Activated naive CD4-positive, alpha-beta T cell treated with Interleukin-2 at 50 U/mL for 16 hours (primary cell): ENCODE results near the gene DEFB119.
"Not testable (repeated sequence)": the region's sequence is repeated elsewhere in the genome, so short reads cannot be mapped to it uniquely, and the experiment has no call there.

Experiments
- DNase-seq: peaks from one replicate; pipeline ENCODE4 v3.0.0-alpha.2; 2020

Gene DEFB119

DNA sequence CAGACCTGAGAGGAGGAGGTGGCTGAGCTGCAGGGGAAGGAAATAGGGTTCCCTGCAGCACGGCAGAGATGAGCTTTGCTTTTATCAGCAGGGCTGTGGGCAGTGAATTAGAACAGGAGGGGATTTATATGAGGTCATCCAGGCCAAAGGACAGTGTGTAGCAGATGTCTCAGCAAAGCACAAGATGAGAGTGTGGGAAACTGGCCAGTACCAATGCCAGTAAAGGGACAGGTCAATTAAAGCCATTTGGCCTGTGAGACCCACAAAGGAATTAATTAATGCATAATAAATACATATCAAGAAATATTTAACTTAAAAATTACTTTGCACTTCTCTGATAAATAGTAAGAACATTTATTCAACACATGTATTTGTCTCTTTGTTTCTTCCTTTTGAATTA lies at the start of gene DEFB119:
TSS of gene DEFB119 (minus strand) at position 101 of the 400 bp plus-strand sequence. CDS start 107 bp downstream, outside the sequence.
- no peak for DNase-seq

GRCh38 chr20:31430568-31431115 lies 40.3 kb upstream of the DEFB119 start:
- no peak for DNase-seq

DNA sequence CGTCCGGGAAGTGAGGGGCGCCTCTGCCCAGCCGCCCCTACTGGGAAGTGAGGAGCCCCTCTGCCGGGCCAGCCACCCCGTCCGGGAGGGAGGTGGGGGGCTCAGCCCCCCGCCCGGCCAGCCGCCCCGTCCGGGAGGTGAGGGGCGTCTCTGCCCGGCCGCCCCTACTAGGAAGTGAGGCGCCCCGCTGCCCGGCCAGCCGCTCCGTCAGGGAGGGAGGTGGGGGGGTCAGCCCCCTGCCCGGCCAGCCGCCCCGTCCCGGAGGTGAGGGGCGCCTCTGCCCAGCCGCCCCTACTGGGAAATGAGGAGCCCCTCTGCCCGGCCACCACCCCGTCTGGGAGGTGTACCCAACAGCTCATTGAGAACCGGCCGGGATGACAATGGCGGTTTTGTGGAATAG lies 37.2 kb upstream of the DEFB119 start:
- DNase-seq: not testable (repeated sequence)

DNA sequence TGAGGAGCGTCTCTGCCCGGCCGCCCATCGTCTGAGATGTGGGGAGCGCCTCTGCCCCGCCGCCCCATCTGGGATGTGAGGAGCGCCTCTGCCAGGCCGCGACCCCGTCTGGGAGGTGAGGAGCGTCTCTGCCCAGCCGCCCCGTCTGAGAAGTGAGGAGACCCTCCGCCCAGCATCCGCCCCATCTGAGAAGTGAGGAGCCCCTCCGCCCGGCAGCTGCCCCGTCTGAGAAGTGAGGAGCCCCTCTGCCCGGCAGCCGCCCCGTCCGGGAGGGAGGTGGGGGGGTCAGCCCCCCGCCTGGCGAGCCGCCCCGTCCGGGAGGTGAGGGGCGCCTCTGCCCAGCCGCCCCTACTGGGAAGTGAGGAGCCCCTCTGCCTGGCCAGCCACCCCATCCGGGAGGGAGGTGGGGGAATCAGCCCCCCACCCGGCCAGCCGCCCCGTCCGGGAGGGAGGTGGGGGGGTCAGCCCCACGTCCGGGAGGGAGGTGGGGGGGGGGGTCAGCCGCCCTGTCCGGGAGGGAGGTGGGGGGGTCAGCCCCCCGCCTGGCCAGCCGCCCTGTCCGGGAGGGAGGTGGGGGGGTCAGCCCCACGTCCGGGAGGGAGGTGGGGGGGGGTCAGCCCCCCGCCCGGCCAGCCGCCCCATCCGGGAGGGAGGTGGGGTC lies 36.6 kb upstream of the DEFB119 start:
- not testable (repeated sequence) for DNase-seq

GRCh38 chr20:31425797-31426196 lies 35.4 kb upstream of the DEFB119 start:
- DNase-seq: no peak

DNA sequence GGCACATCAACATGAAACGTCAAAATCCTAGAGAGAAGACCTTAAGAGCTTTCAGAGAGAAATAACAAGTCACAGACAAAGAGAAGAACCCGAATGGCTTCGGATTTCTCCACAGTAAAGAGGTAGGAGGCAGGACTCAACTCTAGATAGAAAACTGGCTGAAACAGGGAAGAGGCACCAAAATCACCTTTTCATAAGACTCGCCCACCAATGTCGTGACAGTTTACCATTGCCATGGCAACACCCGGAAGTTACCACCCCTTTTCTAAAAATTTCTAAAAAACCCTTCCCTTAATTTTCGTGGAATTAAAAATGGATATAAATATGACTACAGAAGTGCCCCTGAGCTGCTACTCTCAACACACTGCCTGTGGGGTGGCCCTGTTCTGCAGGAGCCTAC lies 27.9 kb upstream of the DEFB119 start:
- DNase-seq: no peak

GRCh38 chr20:31415653-31416052 lies 25.3 kb upstream of the DEFB119 start:
- no peak for DNase-seq

DNA sequence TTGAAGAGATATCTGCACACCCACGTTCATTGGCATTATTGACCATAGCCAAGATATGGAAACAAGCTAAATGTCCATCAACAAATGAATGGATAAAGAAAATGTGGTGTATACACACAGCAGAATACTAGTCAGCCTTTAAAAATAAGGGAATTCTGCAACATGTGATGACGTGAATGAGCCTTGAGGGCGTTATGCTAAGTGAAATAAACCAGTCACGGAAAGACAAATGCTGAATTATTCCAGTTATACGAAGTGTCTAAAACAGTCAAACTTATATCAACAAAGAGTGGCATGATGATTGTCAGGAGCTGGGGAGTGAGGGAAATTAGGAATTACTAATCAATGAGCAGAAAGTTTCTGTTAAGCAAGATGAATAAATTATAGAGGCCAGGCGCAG lies 24.0 kb upstream of the DEFB119 start:
- no peak for DNase-seq

- DNase-seq: no peak
Measured at GRCh38 chr20:31410011-31410410, 19.6 kb upstream of the DEFB119 start.

- no peak for DNase-seq
Measured at GRCh38 chr20:31406115-31406514, 15.7 kb upstream of the DEFB119 start, which contains the start of gene DEFB121. DEFB121 (minus strand) TSS chr20:31406215; CDS start chr20:31406152, 63 bp downstream.

DNA sequence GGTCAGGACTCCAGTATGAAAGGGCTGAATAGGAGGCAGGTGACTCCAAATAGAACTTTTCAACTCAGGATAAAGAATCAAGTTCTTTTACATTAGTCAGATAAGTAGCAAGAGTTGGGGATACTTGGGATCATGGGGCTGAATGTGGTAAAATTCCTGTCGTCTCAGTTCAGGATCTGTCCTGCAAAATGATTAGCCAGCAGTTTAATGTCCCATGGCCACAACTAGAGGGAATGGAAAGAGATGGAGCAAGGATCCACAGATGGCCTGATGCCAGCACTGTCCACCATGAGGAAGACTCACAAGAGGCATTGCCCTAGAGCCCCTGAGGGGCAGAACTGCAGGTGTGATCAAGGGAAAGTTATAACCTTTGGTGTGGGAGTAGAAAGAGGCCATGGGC lies 13.5 kb upstream of the DEFB119 start:
- DNase-seq: no peak

- no peak for DNase-seq
Measured at GRCh38 chr20:31394900-31395299, 4.5 kb upstream of the DEFB119 start.

DNA sequence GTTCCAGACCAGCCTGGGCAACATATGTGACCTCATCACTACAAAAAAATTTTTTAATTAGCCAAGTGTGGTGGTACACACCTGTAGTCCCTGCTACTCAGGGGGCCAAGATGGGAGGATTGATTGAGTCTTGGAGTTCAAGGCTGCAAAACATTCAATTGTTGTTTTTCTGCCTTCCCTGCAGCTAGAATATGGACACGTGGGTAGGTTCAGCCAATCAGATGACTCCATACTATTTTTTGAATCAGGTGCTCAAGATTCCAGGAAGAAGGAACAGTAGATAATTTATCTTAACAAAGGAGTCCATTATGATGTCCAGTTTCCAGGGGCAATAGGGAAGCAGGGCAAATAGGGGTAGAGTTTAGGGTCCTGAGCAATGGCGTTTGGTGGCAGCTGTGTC lies 2.4 kb upstream of the DEFB119 start:
- no peak for DNase-seq

DNA sequence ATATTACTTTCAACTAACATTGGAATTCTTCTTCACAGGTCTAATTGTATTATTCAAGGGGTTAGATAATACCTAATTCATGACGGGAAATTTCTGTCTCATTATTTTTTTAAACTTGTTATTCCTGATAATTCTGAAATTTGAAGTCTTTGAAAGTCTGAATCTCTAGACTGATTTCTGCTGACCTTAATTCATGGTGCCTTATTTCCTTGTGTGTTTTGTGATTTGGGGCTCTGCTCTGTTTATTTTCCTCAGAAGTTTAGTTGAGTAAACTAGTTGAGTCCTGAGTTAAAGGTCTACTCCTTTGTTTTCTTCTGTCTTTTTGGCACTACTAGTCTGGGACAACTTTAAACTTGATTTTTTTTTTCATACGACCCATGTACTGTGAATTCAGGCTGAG lies 16.0 kb downstream of the DEFB119 start:
- no peak for DNase-seq

GRCh38 chr20:31368301-31368700 lies 22.1 kb downstream of the DEFB119 start, which contains the start of gene DEFB118:
DEFB118 (plus strand) TSS chr20:31368601; CDS start chr20:31368651, 50 bp downstream.
- DNase-seq: no peak

- not testable (repeated sequence) for DNase-seq
Measured at GRCh38 chr20:31364272-31364671, 26.1 kb downstream of the DEFB119 start.

- no peak for DNase-seq
Measured at GRCh38 chr20:31363295-31363694, 27.1 kb downstream of the DEFB119 start.

DNA sequence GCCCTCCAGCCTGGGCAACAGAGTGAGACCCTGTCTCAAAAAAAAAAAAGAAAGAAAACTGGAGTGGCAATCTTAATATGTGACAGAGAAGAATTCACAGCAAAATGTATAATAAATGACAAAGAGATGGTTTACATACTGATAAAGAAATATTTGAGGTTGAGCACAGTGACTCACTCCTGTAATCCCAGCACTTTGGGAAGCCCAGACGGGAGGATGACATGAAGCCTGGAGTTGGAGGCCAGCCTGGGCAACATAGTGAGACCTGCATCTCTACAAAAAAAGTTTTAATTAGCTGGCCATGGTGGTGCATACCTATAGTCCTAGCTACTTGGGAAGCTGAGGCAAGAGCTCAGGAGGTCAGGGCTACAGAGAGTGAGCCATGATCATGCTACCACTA lies 34.4 kb downstream of the DEFB119 start:
- DNase-seq: no peak

GRCh38 chr20:31341470-31341869 lies 48.9 kb downstream of the DEFB119 start:
- DNase-seq: no peak

DNA sequence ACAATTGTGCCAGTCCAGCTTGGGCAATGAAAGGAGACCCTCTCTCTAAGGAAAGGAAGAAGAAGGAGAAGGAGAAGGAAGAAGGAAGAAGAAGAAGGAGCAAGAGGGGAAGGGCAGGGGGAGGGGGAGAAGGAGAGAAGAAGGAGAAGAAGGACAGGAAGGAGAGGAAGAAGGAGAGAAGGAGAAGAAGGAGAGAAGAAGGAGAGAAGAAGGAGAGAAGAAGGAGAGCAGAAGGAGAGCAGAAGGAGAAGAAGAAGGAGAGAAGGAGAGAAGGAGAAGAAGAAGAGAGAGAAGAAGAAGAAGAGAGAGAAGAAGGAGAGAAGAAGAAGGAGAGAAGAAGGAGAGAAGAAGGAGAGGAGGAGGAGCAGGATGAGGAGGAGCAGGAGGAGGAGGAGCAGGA lies 59.5 kb downstream of the DEFB119 start:
- DNase-seq: no peak
